GM10266 (cell line): Measurements from ENCODE around the gene MED12L.
A peak's percentile ranks its signal among the peaks of the same experiment; 100 is the strongest.
"Not testable (repeated sequence)": the region's sequence is repeated elsewhere in the genome, so short reads cannot be mapped to it uniquely, and the experiment has no call there.

Experiments used
- DNase-seq: peaks from one replicate; pipeline ENCODE4 v3.0.0; 2012; ENCODE audit errors: extremely low spot score
- CTCF ChIP-seq: IDR thresholded peaks from 2 replicates; pipeline ENCODE4 v1.5.1; 2012; ENCODE audit warnings: mild to moderate bottlenecking, low read depth; ENCODE audit not compliant: control insufficient read depth, insufficient read depth; ENCODE audit errors: missing control alignments

The MED12L gene

GRCh38 chr3:151058740-151059139 lies 26.7 kb upstream of the MED12L start:
- no peak for DNase-seq
- TF ChIP-seq CTCF = no peak

- DNase-seq = no peak
- no peak for TF ChIP-seq CTCF
Measured at GRCh38 chr3:151062611-151063010, 22.9 kb upstream of the MED12L start.

- no peak for DNase-seq
- peak; percentile 28 for TF ChIP-seq CTCF
Measured at GRCh38 chr3:151067158-151067557, 18.3 kb upstream of the MED12L start.

- DNase-seq = not testable (repeated sequence)
Measured at GRCh38 chr3:151072842-151073241, 12.6 kb upstream of the MED12L start.

- TF ChIP-seq CTCF = no peak
Measured at GRCh38 chr3:151074256-151074655, 11.2 kb upstream of the MED12L start.

GRCh38 chr3:151075869-151076562 lies 9.4 kb upstream of the MED12L start:
- DNase-seq = no peak
- no peak for TF ChIP-seq CTCF

More at GRCh38 chr3:151074256-151074655, 11.2 kb upstream of the MED12L start:
- DNase-seq = no peak

GRCh38 chr3:151076626-151077025 lies 8.8 kb upstream of the MED12L start:
- no peak for DNase-seq
- TF ChIP-seq CTCF = no peak

- DNase-seq = not testable (repeated sequence)
Measured at GRCh38 chr3:151081082-151081481, 4.4 kb upstream of the MED12L start.
